Rectal smooth muscle tissue (tissue), 1 donor: Measurements from ENCODE around the gene CCDC92.

Experiments used
- H3K27ac ChIP-seq: one replicate; pipeline ENCODE4 v1.7.0; 2013; ENCODE audit warnings: low read depth, low read length, inconsistent platforms
- H3K27me3 ChIP-seq: one replicate; pipeline ENCODE4 v1.7.0; 2013; ENCODE audit warnings: low read length; ENCODE audit not compliant: control insufficient read depth, insufficient read depth
- H3K36me3 ChIP-seq: one replicate; pipeline ENCODE4 v1.7.0; 2013; ENCODE audit warnings: low read length; ENCODE audit not compliant: control insufficient read depth, insufficient read depth
- H3K4me1 ChIP-seq: one replicate; pipeline ENCODE4 v1.7.0; 2013; ENCODE audit warnings: low read length; ENCODE audit not compliant: control insufficient read depth, insufficient read depth
- H3K4me3 ChIP-seq: one replicate; pipeline ENCODE4 v1.7.0; 2013; ENCODE audit warnings: low read length
- H3K9ac ChIP-seq: one replicate; pipeline ENCODE4 v1.7.0; 2013; ENCODE audit warnings: low read length

Gene CCDC92

GRCh38 chr12:123941000-123941399 is 31.6 kb downstream of the CCDC92 start:
- peaks cover 18% of the 10 kb centered on the region for H3K36me3 ChIP-seq
- no peak overlapping the region for H3K27ac ChIP-seq
- no peaks in the 10 kb centered on the region for H3K27me3 ChIP-seq
- H3K4me1 ChIP-seq = no peaks in the 10 kb centered on the region
- no peak overlapping the region for H3K9ac ChIP-seq
- no peak overlapping the region for H3K4me3 ChIP-seq

GRCh38 chr12:123940627-123940966 is 32.0 kb downstream of the CCDC92 start:
- Histone ChIP-seq H3K9ac (no peak overlapping the region), H3K27ac (no peak overlapping the region), H3K4me3 (no peak overlapping the region), H3K4me1 (no peaks in the 10 kb centered on the region), H3K36me3 (peaks cover 18% of the 10 kb centered on the region), H3K27me3 (no peaks in the 10 kb centered on the region)

GRCh38 chr12:123939716-123940626 is 32.7 kb downstream of the CCDC92 start:
- Histone ChIP-seq H3K36me3 (peaks cover 18% of the 10 kb centered on the region), H3K4me1 (no peaks in the 10 kb centered on the region), H3K27ac (no peak overlapping the region), H3K4me3 (no peak overlapping the region), H3K27me3 (no peaks in the 10 kb centered on the region), H3K9ac (no peak overlapping the region)

GRCh38 chr12:123938679-123939480 is 33.8 kb downstream of the CCDC92 start:
- H3K36me3 ChIP-seq = peaks cover 16% of the 10 kb centered on the region
- no peaks in the 10 kb centered on the region for H3K4me1 ChIP-seq
- no peak overlapping the region for H3K9ac ChIP-seq
- H3K4me3 ChIP-seq = no peak overlapping the region
- H3K27ac ChIP-seq = no peak overlapping the region
- H3K27me3 ChIP-seq = no peaks in the 10 kb centered on the region

GRCh38 chr12:123937707-123938591 is 34.7 kb downstream of the CCDC92 start:
- H3K36me3 ChIP-seq = peaks cover 12% of the 10 kb centered on the region
- H3K9ac ChIP-seq = no peak overlapping the region
- no peaks in the 10 kb centered on the region for H3K4me1 ChIP-seq
- H3K27me3 ChIP-seq = no peaks in the 10 kb centered on the region
- H3K27ac ChIP-seq = no peak overlapping the region
- no peak overlapping the region for H3K4me3 ChIP-seq

- no peak overlapping the region for H3K4me3 ChIP-seq
- H3K9ac ChIP-seq = no peak overlapping the region
- no peaks in the 10 kb centered on the region for H3K27me3 ChIP-seq
- H3K4me1 ChIP-seq = no peaks in the 10 kb centered on the region
- H3K27ac ChIP-seq = no peak overlapping the region
- H3K36me3 ChIP-seq = peaks cover 6% of the 10 kb centered on the region
These were observed 35.5 kb downstream of the CCDC92 start for GRCh38 chr12:123936956-123937706.

- Histone ChIP-seq H3K4me3 (no peak overlapping the region), H3K9ac (no peak overlapping the region), H3K27me3 (no peaks in the 10 kb centered on the region), H3K36me3 (peaks cover 6% of the 10 kb centered on the region), H3K27ac (no peak overlapping the region), H3K4me1 (no peaks in the 10 kb centered on the region)
These were observed 36.2 kb downstream of the CCDC92 start for GRCh38 chr12:123936471-123936870.

GRCh38 chr12:123935956-123936355 is 36.7 kb downstream of the CCDC92 start:
- no peaks in the 10 kb centered on the region for H3K4me1 ChIP-seq
- peaks cover 6% of the 10 kb centered on the region for H3K36me3 ChIP-seq
- no peaks in the 10 kb centered on the region for H3K27me3 ChIP-seq
- H3K4me3 ChIP-seq = no peak overlapping the region
- no peak overlapping the region for H3K27ac ChIP-seq
- no peak overlapping the region for H3K9ac ChIP-seq

GRCh38 chr12:123934829-123935228 is 37.8 kb downstream of the CCDC92 start:
- H3K27ac ChIP-seq = no peak overlapping the region
- no peaks in the 10 kb centered on the region for H3K27me3 ChIP-seq
- H3K4me1 ChIP-seq = no peaks in the 10 kb centered on the region
- no peak overlapping the region for H3K9ac ChIP-seq
- no peak overlapping the region for H3K4me3 ChIP-seq
- peaks cover 6% of the 10 kb centered on the region for H3K36me3 ChIP-seq

- H3K4me1 ChIP-seq = no peaks in the 10 kb centered on the region
- no peak overlapping the region for H3K9ac ChIP-seq
- no peak overlapping the region for H3K4me3 ChIP-seq
- no peaks in the 10 kb centered on the region for H3K27me3 ChIP-seq
- H3K36me3 ChIP-seq = peaks cover 6% of the 10 kb centered on the region
- no peak overlapping the region for H3K27ac ChIP-seq
These were observed 38.5 kb downstream of the CCDC92 start for GRCh38 chr12:123934016-123934620.

GRCh38 chr12:123933214-123933613 is 39.4 kb downstream of the CCDC92 start:
- Histone ChIP-seq H3K36me3 (peaks cover 6% of the 10 kb centered on the region), H3K9ac (no peak overlapping the region), H3K4me1 (no peaks in the 10 kb centered on the region), H3K27ac (no peak overlapping the region), H3K27me3 (no peaks in the 10 kb centered on the region), H3K4me3 (no peak overlapping the region)
